KMS-11 (cell line): Measurements from ENCODE around the gene VSIG1.

Source experiments
- H2AFZ ChIP-seq: fragments of 200-600 bp; sonication (generic); 2 replicates; pipeline ENCODE4 v1.6.1; 2016; ENCODE audit warnings: antibody characterized with exemption, mixed run types, low read depth
- H3K27ac ChIP-seq: fragments of 200-600 bp; sonication (generic); 2 replicates; pipeline ENCODE4 v1.6.1; 2016; ENCODE audit warnings: mild to moderate bottlenecking, mixed run types
- H3K27me3 ChIP-seq: fragments of 200-600 bp; sonication (generic); 2 replicates; pipeline ENCODE4 v1.6.1; 2017; ENCODE audit warnings: mild to moderate bottlenecking, low read depth, mixed run types, moderate library complexity; ENCODE audit not compliant: insufficient read depth
- H3K36me3 ChIP-seq: fragments of 200-600 bp; sonication (generic); 2 replicates; pipeline ENCODE4 v1.6.1; 2017; ENCODE audit warnings: mild to moderate bottlenecking, mixed run types; ENCODE audit not compliant: insufficient read depth
- H3K4me1 ChIP-seq: fragments of 200-600 bp; sonication (generic); 2 replicates; pipeline ENCODE4 v1.6.1; 2016; ENCODE audit warnings: mild to moderate bottlenecking, low read depth, mixed run types; ENCODE audit not compliant: poor library complexity, severe bottlenecking
- H3K4me2 ChIP-seq: fragments of 200-600 bp; sonication (generic); 2 replicates; pipeline ENCODE4 v1.7.0; 2016; ENCODE audit warnings: mild to moderate bottlenecking, mixed run types
- H3K4me3 ChIP-seq: fragments of 200-600 bp; sonication (generic); IDR thresholded peaks from 2 replicates; pipeline ENCODE4 v1.6.1; 2017; ENCODE audit warnings: low read depth, low read length, mixed read lengths; ENCODE audit not compliant: insufficient read depth
- H3K79me2 ChIP-seq: fragments of 200-600 bp; sonication (generic); 2 replicates; pipeline ENCODE4 v1.6.1; 2016; ENCODE audit warnings: low read depth, mixed run types; ENCODE audit not compliant: insufficient read depth
- H3K9ac ChIP-seq: fragments of 200-600 bp; sonication (generic); 2 replicates; pipeline ENCODE4 v1.6.1; 2016; ENCODE audit warnings: mild to moderate bottlenecking, mixed run types
- H4K20me1 ChIP-seq: fragments of 200-600 bp; sonication (generic); 2 replicates; pipeline ENCODE4 v1.6.1; 2016; ENCODE audit warnings: mild to moderate bottlenecking, mixed run types; ENCODE audit not compliant: insufficient read depth
- CTCF ChIP-seq: fragments of 200-600 bp; sonication (generic); conservative IDR thresholded peaks from 2 replicates; pipeline ENCODE4 v1.6.1; 2017; ENCODE audit warnings: low read depth, mild to moderate bottlenecking, antibody characterized with exemption, low read length, moderate library complexity, mixed read lengths

Gene VSIG1

GRCh38 chrX:108122748-108123147 is 77.9 kb downstream of the VSIG1 start:
- Histone ChIP-seq H3K36me3 (no peaks in the 10 kb centered on the region), H3K4me1 (no peaks in the 10 kb centered on the region), H2AFZ (no peak overlapping the region), H3K4me3 (no peak overlapping the region), H3K27ac (no peak overlapping the region), H3K4me2 (no peak overlapping the region), H3K79me2 (no peaks in the 10 kb centered on the region), H4K20me1 (no peaks in the 10 kb centered on the region), H3K27me3 (no peaks in the 10 kb centered on the region), H3K9ac (no peak overlapping the region)
- no peak for TF ChIP-seq CTCF

GRCh38 chrX:108123591-108124366 is 78.9 kb downstream of the VSIG1 start:
- Histone ChIP-seq H3K27ac (no peak overlapping the region), H3K36me3 (no peaks in the 10 kb centered on the region), H3K79me2 (no peaks in the 10 kb centered on the region), H3K4me2 (no peak overlapping the region), H4K20me1 (no peaks in the 10 kb centered on the region), H3K4me3 (no peak overlapping the region), H3K27me3 (no peaks in the 10 kb centered on the region), H3K9ac (no peak overlapping the region), H2AFZ (no peak overlapping the region), H3K4me1 (no peaks in the 10 kb centered on the region)
- no peak for TF ChIP-seq CTCF

- no peaks in the 10 kb centered on the region for H4K20me1 ChIP-seq
- H3K4me2 ChIP-seq = no peak overlapping the region
- no peak overlapping the region for H3K9ac ChIP-seq
- H3K27ac ChIP-seq = no peak overlapping the region
- no peaks in the 10 kb centered on the region for H3K79me2 ChIP-seq
- H3K4me1 ChIP-seq = no peaks in the 10 kb centered on the region
- TF ChIP-seq CTCF = no peak
- H3K4me3 ChIP-seq = no peak overlapping the region
- H3K36me3 ChIP-seq = no peaks in the 10 kb centered on the region
- H3K27me3 ChIP-seq = no peaks in the 10 kb centered on the region
- no peak overlapping the region for H2AFZ ChIP-seq
These were observed 81.8 kb downstream of the VSIG1 start for GRCh38 chrX:108126661-108127060.

- Histone ChIP-seq H3K4me2 (no peak overlapping the region), H3K4me1 (no peaks in the 10 kb centered on the region), H3K79me2 (no peaks in the 10 kb centered on the region), H2AFZ (no peak overlapping the region), H3K36me3 (no peaks in the 10 kb centered on the region), H4K20me1 (no peaks in the 10 kb centered on the region), H3K9ac (no peak overlapping the region), H3K4me3 (no peak overlapping the region), H3K27me3 (no peaks in the 10 kb centered on the region), H3K27ac (no peak overlapping the region)
- no peak for TF ChIP-seq CTCF
These were observed 82.3 kb downstream of the VSIG1 start for GRCh38 chrX:108127152-108127551.
